Breast epithelium (tissue), 3 donors: Measurements from ENCODE around the gene ZNF609.

ENCODE experiments used
- POLR2A ChIP-seq: fragments of 450-650 bp; IDR thresholded peaks from one replicate; pipeline ENCODE4 v1.6.1; 2016; ENCODE audit warnings: antibody characterized with exemption, mild to moderate bottlenecking, moderate library complexity
- POLR2AphosphoS5 ChIP-seq, 3 donors: sonication (generic); formaldehyde crosslinking; IDR thresholded peaks; one replicate each; pipeline ENCODE4 v1.6.1; 2017; ENCODE audit warnings: antibody characterized with exemption in 3 of 3
- TF ChIP-seq, protein P1 (sequence below), 3 donors: fragments of 450-650 bp; IDR thresholded peaks; one replicate each; pipeline ENCODE4 v1.5.1; 2016 to 2017; ENCODE audit warnings: antibody characterized with exemption in 3 of 3, mild to moderate bottlenecking in 3 of 3, moderate library complexity in 3 of 3

DNA sequence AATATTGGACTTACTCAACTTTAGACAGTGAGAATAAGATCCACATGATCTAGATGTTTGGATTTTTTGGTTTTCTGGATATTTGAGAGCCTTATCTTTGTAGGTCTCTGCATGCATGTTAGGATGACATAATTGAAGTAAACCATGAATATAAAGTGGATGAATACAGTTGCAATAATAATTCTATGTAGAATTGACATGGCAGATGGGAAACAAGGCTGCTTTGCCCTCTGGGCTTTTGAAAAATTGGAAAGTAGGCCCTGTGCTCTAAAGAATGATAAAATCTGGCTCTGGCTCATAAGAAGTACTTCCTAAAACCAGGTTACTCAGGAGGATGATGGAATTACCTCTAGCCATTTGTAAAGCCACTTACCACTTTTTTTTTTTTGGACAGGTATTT is 86.9 kb downstream of the ZNF609 start:
- TF ChIP-seq, protein P1, sequence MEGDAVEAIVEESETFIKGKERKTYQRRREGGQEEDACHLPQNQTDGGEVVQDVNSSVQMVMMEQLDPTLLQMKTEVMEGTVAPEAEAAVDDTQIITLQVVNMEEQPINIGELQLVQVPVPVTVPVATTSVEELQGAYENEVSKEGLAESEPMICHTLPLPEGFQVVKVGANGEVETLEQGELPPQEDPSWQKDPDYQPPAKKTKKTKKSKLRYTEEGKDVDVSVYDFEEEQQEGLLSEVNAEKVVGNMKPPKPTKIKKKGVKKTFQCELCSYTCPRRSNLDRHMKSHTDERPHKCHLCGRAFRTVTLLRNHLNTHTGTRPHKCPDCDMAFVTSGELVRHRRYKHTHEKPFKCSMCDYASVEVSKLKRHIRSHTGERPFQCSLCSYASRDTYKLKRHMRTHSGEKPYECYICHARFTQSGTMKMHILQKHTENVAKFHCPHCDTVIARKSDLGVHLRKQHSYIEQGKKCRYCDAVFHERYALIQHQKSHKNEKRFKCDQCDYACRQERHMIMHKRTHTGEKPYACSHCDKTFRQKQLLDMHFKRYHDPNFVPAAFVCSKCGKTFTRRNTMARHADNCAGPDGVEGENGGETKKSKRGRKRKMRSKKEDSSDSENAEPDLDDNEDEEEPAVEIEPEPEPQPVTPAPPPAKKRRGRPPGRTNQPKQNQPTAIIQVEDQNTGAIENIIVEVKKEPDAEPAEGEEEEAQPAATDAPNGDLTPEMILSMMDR (IDR thresholded peaks at IDR 0.05), result no peak
- TF ChIP-seq POLR2A, result no peak
- TF ChIP-seq POLR2AphosphoS5 (IDR thresholded peaks at IDR 0.05), result no peak
